Kidney (tissue), 14 donors: ENCODE data around the gene ATXN1L. TPM values are rescaled to one million over a fixed set of nuclear protein-coding genes. Genes with fewer than 3 reads are reported as not detected.

Experiments
- DNase-seq, 5 donors: peaks; one replicate each; pipeline ENCODE4 v3.0.0-alpha.2; 2013 to 2020
- FAIRE-seq: peaks from 2 replicates; lab custom pipeline; 2012; peaks lifted over from hg19 to GRCh38; lab: Jason Lieb, UNC
- H3K27ac ChIP-seq, 2 donors: one replicate each; pipeline ENCODE4 v1.7.0; 2013; ENCODE audit warnings: low read depth in 2 of 2, low read length in 2 of 2, inconsistent platforms in 1 of 2
- H3K27me3 ChIP-seq: one replicate; pipeline ENCODE4 v1.7.1; 2013; ENCODE audit warnings: low read length, inconsistent platforms; ENCODE audit not compliant: control insufficient read depth, insufficient read depth
- H3K36me3 ChIP-seq, 3 donors: one replicate each; pipeline versions ENCODE4 v1.7.0 to v1.7.1; 2013; ENCODE audit warnings: low read length in 3 of 3, control low read depth in 1 of 3, inconsistent platforms in 1 of 3; ENCODE audit not compliant: insufficient read depth in 3 of 3, control insufficient read depth in 2 of 3
- H3K4me1 ChIP-seq, 3 donors: one replicate each; pipeline versions ENCODE4 v1.7.0 to v1.7.1; 2013; ENCODE audit warnings: low read length in 3 of 3, inconsistent platforms in 1 of 3, low read depth in 1 of 3; ENCODE audit not compliant: control insufficient read depth in 2 of 3, insufficient read depth in 2 of 3
- H3K4me3 ChIP-seq, 3 donors: one replicate each; pipeline versions ENCODE4 v1.7.0 to v1.8.1; 2013; ENCODE audit warnings: low read length in 3 of 3, control low read depth in 1 of 3, inconsistent platforms in 1 of 3
- H3K9ac ChIP-seq, 3 donors: one replicate each; pipeline versions ENCODE4 v1.7.0 to v1.7.1; 2013; ENCODE audit warnings: low read length in 3 of 3, control low read depth in 1 of 3, inconsistent platforms in 1 of 3
- H3K9me3 ChIP-seq, 3 donors: one replicate each; pipeline versions ENCODE4 v1.7.0 to v1.7.1; 2013; ENCODE audit warnings: low read length in 3 of 3, control low read depth in 1 of 3, inconsistent platforms in 1 of 3; ENCODE audit not compliant: control insufficient read depth in 2 of 3, insufficient read depth in 1 of 3
- CTCF ChIP-seq: IDR thresholded peaks from 3 replicates; pipeline ENCODE4 v1.5.1; 2012; ENCODE audit warnings: mild to moderate bottlenecking, moderate library complexity, borderline replicate concordance; ENCODE audit not compliant: insufficient read depth; ENCODE audit errors: extremely low read depth
- intact Hi-C: fragments of 100-400 bp; cut with DNase I; formaldehyde crosslinking; loops from one replicate; pipeline ENCODE4 v1.11.1; 2022
- polyA plus RNA-seq: library from polyadenylated mRNA; stranded (reverse); fragments of 350-450 nt; fragmentation: Illumina TruSeq; extraction: RNeasy Lipid Tissue Mini Kit (QIAGEN cat#74804); gene quantifications from one replicate; pipeline ENCODE4 v1.2.3, GENCODE V29; 2014; ENCODE audit warnings: low read depth, low replicate concordance; ENCODE audit not compliant: insufficient read depth
- total RNA-seq: library from RNA; stranded (reverse); fragmentation: NEBNext Ultra II Directional; extraction: Animal tissue kit (Norgen Biotek cat#: 25700); gene quantifications from one replicate; pipeline ENCODE4 v1.2.1, GENCODE V29; 2021
- donor health status: control.
- donor health status: control.
- donor health status: control.
- donor health status: control.
- donor health status: control.
- donor health status: DM: yes; HTN: yes; CAD: no.
- donor health status: Normal renal cell carcinoma (clear cell type).

ATXN1L gene
- total and polyA plus RNA-seq, 2 donors from 2014 or later, result 7.4 to 37.5 TPM

GRCh38 chr16:71869089-71869488 lies 23.3 kb downstream of the ATXN1L start:
- peaks cover 9 to 16% (median 15%) of the 10 kb centered on the region in 3 donors for H3K36me3 ChIP-seq
- no peak overlapping the region for H3K9ac ChIP-seq
- no peak overlapping the region for H3K4me3 ChIP-seq
- intact Hi-C loops, result no loop called here
- H3K27ac ChIP-seq, result no peak overlapping the region
- H3K4me1 ChIP-seq, result peaks cover 0 to 5% (median 3%) of the 10 kb centered on the region in 3 donors
- no peak for TF ChIP-seq CTCF
- no peak for DNase-seq
- no peak for FAIRE-seq
- H3K27me3 ChIP-seq, result no peaks in the 10 kb centered on the region
- H3K9me3 ChIP-seq, result no peaks in the 10 kb centered on the region

- H3K9ac ChIP-seq, result no peak overlapping the region
- H3K27me3 ChIP-seq, result no peaks in the 10 kb centered on the region
- FAIRE-seq (no peak), DNase-seq (no peak)
- H3K4me1 ChIP-seq, result peaks cover 0 to 5% (median 3%) of the 10 kb centered on the region in 3 donors
- no peak overlapping the region for H3K27ac ChIP-seq
- intact Hi-C loops, result no loop called here
- no peak for TF ChIP-seq CTCF
- H3K36me3 ChIP-seq, result peaks cover 3 to 15% (median 11%) of the 10 kb centered on the region in 3 donors
- no peaks in the 10 kb centered on the region for H3K9me3 ChIP-seq
- no peak overlapping the region for H3K4me3 ChIP-seq
These were observed 25.0 kb downstream of the ATXN1L start for GRCh38 chr16:71870818-71871217.

- TF ChIP-seq CTCF, result no peak
- DNase-seq (no peak), FAIRE-seq (no peak)
- peaks cover 2 to 14% (median 11%) of the 10 kb centered on the region in 3 donors for H3K36me3 ChIP-seq
- H3K27ac ChIP-seq, result no peak overlapping the region
- no peaks in the 10 kb centered on the region for H3K9me3 ChIP-seq
- no peaks in the 10 kb centered on the region for H3K27me3 ChIP-seq
- H3K4me3 ChIP-seq, result no peak overlapping the region
- H3K9ac ChIP-seq, result no peak overlapping the region
- intact Hi-C loops, result no loop called here
- H3K4me1 ChIP-seq, result no peaks in the 10 kb centered on the region
These were observed 27.4 kb downstream of the ATXN1L start for GRCh38 chr16:71873199-71873598.

GRCh38 chr16:71878911-71879310 lies 33.1 kb downstream of the ATXN1L start:
- TF ChIP-seq CTCF, result no peak
- FAIRE-seq (no peak), DNase-seq (no peak)
- no peak overlapping the region for H3K9ac ChIP-seq
- intact Hi-C loops, result no loop called here
- no peak overlapping the region for H3K27ac ChIP-seq
- H3K27me3 ChIP-seq, result no peaks in the 10 kb centered on the region
- H3K4me3 ChIP-seq, result no peak overlapping the region
- peaks cover 4 to 24% (median 15%) of the 10 kb centered on the region in 3 donors for H3K36me3 ChIP-seq
- no peaks in the 10 kb centered on the region for H3K9me3 ChIP-seq
- peaks cover 0 to 13% (median 0%) of the 10 kb centered on the region in 3 donors for H3K4me1 ChIP-seq
